ENCODE data around the gene FXR2.
A peak's percentile ranks its signal among the peaks of the same experiment; 100 is the strongest.

FXR2 gene

DNA sequence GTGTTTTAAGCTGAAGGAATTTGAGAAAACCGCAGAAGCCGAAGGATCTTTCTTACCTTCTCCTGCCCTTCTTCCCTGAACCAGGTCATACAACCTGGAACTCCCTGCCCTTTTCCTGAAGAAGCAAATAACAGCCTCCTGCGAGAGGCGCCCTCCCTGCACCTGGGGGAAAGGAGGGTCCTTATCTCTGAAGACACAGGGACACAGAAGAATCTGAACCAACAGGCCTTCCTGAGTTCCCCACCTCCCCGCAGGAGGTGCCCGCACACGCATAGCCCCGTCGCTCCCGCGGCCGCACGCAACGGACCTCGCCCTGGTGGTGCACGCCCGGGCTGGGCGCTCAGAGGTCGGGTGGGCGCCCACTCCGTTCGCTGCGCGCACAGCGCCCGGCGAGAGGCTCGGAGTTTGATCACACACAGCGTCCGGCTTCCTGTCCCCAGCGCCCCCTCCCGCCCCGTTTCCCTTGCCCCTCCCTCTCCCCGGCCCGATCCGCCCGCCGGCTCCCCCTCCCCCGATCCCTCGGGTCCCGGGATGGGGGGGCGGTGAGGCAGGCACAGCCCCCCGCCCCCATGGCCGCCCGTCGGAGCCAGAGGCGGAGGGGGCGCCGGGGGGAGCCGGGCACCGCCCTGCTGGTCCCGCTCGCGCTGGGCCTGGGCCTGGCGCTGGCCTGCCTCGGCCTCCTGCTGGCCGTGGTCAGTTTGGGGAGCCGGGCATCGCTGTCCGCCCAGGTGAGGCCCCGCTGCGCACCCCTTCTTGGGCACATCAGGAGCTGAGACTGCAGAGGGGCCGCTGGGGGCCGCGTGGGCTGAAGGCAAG, 65.9 kb downstream of the FXR2 start, which contains the start of gene TNFSF12:
TSS of gene TNFSF12 (plus strand) at position 474 of the 816 bp plus-strand sequence. CDS start at position 570, 96 bp downstream.
- Mint-ChIP-seq H3K4me3 (peak within 1 kb of the TSS; percentile 91), H3K4me1 (ENCODE audit: low read depth) (peaks cover 41% of the 10 kb centered on the region), H3K27ac (peak within 1 kb of the TSS; percentile 80), H3K27me3 (ENCODE audit: low read depth) (no peaks in the 10 kb centered on the region), H3K36me3 (ENCODE audit: low read depth) (peaks cover 24% of the 10 kb centered on the region), H3K9me3 (no peaks in the 10 kb centered on the region)
- peak; percentile 59 for DNase-seq (ENCODE audit: low spot score)

DNA sequence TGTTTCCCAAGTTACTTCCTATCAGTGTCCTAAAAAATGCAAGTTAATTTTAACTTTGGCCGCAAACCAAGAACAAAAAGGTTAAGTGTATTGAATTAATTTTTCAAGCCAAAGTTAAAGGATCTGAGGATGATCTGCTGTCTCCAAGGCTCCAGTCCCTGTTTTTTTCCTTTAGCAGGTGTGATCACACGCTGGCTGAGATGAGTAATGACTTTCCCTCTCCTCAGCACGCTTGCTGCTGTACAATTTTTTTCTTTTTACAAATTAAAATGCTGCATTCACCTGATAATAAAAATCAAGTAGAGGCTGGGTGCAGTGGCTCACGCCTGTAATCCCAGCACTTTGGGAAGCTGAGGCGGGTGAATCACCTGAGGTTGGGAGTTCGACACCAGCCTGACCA, 69.8 kb downstream of the FXR2 start:
- H3K27me3 Mint-ChIP-seq (ENCODE audit: low read depth) = peaks cover 5% of the 10 kb centered on the region
- peaks cover 2% of the 10 kb centered on the region for H3K36me3 Mint-ChIP-seq (ENCODE audit: low read depth)
- H3K4me3 Mint-ChIP-seq = no peak overlapping the region
- DNase-seq (ENCODE audit: low spot score) = no peak
- H3K9me3 Mint-ChIP-seq = no peaks in the 10 kb centered on the region
- no peak overlapping the region for H3K27ac Mint-ChIP-seq
- H3K4me1 Mint-ChIP-seq (ENCODE audit: low read depth) = peaks cover 11% of the 10 kb centered on the region

All from T-helper 2 cell treated with Interferon-gamma antibody and Interleukin-4, amounts not matched to agents 5 μg/mL and 100 μg/mL, for 36 hours (primary cell).